ENCODE measurements around the gene OLFML1.

The OLFML1 gene

DNA sequence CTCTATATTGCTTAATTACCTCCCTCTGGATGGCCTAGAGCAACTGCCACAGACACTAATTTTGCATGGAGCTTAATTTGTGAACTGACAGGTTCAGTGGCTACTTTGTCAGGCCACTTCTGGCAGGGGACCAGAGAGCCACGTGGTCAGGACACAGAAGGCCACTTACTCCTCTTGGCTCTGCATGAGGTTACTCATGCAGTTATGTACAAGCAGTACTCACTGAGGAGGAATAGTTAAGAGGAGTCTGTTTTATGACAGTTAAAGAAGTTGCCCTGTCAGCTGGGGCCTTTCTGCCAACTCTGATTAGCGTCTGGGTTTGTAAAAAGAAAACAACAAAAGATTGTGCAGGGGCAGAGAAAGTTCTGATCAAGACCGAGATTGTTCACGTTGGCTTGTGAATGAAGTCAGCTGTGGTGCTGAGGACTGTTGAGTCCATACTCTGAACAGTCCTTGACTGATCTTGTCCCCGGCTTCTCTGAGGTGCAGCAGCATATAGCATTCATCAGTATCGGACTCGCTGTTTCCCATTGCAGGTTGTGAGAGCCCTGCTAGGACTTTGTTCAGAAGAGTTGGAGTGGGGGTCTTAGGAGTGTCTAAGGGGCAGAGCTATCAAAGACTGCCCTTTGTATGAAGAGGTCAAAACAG lies 69.9 kb downstream of the OLFML1 start:
- DNase-seq (ENCODE audit: extremely low read depth in 1 of 2, low read depth in 1 of 2) = no peak

DNA sequence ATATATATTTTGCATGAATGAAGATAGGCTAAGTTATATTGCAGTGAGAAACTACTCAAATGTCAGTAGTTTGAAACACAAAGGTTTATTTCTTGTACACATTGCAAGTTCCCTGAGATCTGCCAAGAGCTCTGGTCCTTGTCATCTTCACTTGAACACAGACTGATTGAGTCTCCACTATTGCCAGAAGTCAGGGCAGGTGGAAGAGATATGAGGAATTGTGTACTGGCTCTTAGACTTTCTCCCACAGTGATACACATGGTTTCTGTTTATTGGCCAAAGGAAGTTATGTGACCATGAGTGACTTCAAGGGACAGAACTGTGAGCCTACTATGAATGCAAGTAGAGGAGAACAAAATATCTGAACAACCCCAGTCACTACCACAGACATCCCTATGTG lies 72.7 kb downstream of the OLFML1 start:
- DNase-seq (ENCODE audit: extremely low read depth in 1 of 2, low read depth in 1 of 2) = no peak

DNA sequence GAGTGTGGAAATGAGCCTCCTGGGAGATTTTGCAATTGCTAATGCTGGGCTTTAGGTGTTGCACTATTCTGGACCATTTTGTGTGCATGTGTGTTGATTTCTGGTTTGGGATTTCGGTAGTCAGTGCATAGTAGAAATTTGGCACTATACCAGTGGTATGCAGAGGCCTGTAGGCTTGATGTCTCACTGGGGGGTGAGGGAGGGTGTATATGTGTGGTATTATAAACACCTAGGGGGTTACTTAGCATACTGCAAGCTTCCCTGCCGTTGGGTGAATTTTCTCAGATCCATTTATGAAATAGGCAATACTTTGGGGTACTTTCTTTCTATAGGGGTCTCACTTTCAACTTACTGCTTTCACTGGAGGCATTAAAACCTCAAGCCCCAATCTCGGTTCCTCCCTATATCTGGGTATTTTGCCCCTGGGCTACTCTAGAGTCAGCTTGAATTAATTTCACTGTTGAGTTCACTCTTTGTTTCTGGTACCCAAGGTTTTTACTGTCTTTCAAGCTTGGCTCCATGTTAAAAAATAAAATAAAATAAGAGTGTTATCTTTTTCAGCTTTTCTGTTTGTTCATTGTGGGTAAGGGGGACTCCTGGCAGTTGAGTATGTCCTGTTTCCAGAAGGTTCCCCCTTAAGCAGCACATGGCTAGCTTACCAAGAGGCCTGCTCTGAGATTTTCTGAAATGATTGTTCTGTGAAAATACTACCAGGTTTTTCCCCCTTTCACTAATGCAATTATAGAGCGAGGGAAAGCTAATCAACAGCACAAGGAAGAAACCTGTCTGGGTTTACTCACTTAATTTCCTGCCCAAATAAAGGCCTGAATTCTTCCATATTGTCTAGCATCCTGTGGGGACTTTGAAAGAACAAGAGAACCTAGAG lies 74.3 kb downstream of the OLFML1 start:
- no peak for DNase-seq (ENCODE audit: extremely low read depth in 1 of 2, low read depth in 1 of 2)

Data from activated CD8-positive, alpha-beta memory T cell treated with anti-CD3 and anti-CD28 coated beads for 1 hour (primary cell).